Lower lobe of right lung (tissue), 2 donors: Measurements from ENCODE around the gene SNX3. TPM values are rescaled to one million over a fixed set of nuclear protein-coding genes. Genes with fewer than 3 reads are reported as not detected.
A peak's percentile ranks its signal among the peaks of the same experiment; 100 is the strongest.

Source experiments
- ATAC-seq, 2 donors: fragments of 200-7000 bp; cut with Tn5 transposase; one replicate each; pipeline ENCODE4 v1.9.1; 2020 to 2022; ENCODE audit warnings: mild to moderate bottlenecking in 2 of 2, moderate library complexity in 2 of 2
- DNase-seq: peaks from one replicate; pipeline ENCODE4 v3.0.0-alpha.2; 2020
- H3K27ac ChIP-seq: fragments of 200-600 bp; one replicate; pipeline ENCODE4 v1.8.0; 2022
- H3K27me3 ChIP-seq: fragments of 200-600 bp; one replicate; pipeline ENCODE4 v1.8.0; 2022; ENCODE audit warnings: low read depth
- H3K36me3 ChIP-seq: fragments of 200-600 bp; one replicate; pipeline ENCODE4 v1.8.0; 2022; ENCODE audit warnings: mild to moderate bottlenecking
- H3K4me1 ChIP-seq: fragments of 200-600 bp; one replicate; pipeline ENCODE4 v1.8.0; 2022
- H3K4me3 ChIP-seq: fragments of 200-600 bp; one replicate; pipeline ENCODE4 v1.8.0; 2022; ENCODE audit warnings: mild to moderate bottlenecking
- H3K9me3 ChIP-seq: fragments of 200-600 bp; one replicate; pipeline ENCODE4 v1.8.0; 2022
- intact Hi-C: fragments of 100-400 bp; cut with DNase I; formaldehyde crosslinking; loops from one replicate; pipeline ENCODE4 v1.11.0; 2022
- total RNA-seq: library from RNA; stranded (reverse); fragmentation: NEBNext Ultra II Directional; extraction: Animal tissue kit (Norgen Biotek cat#: 25700); gene quantifications from one replicate; pipeline ENCODE4 v1.2.1, GENCODE V29; 2021
- TF ChIP-seq, protein P1 (sequence below): fragments of 200-600 bp; IDR thresholded peaks from one replicate; pipeline ENCODE4 v1.8.0; 2022; ENCODE audit warnings: antibody characterized with exemption, mild to moderate bottlenecking
- donor health status: DM: no; HTN: yes; CAD: no; lungs with severe emphysema.

SNX3 gene
- total RNA-seq, 1 donor from 2014 or later, result 230 TPM

GRCh38 chr6:108169464-108170331 is 91.1 kb downstream of the SNX3 start:
- Histone ChIP-seq H3K36me3 (no peaks in the 10 kb centered on the region), H3K27ac (no peak overlapping the region), H3K27me3 (peaks cover 100% of the 10 kb centered on the region), H3K4me1 (peaks cover 61% of the 10 kb centered on the region), H3K9me3 (no peaks in the 10 kb centered on the region), H3K4me3 (peak overlapping the region; percentile 33)
- DNase-seq, result no peak
- TF ChIP-seq, protein P1, sequence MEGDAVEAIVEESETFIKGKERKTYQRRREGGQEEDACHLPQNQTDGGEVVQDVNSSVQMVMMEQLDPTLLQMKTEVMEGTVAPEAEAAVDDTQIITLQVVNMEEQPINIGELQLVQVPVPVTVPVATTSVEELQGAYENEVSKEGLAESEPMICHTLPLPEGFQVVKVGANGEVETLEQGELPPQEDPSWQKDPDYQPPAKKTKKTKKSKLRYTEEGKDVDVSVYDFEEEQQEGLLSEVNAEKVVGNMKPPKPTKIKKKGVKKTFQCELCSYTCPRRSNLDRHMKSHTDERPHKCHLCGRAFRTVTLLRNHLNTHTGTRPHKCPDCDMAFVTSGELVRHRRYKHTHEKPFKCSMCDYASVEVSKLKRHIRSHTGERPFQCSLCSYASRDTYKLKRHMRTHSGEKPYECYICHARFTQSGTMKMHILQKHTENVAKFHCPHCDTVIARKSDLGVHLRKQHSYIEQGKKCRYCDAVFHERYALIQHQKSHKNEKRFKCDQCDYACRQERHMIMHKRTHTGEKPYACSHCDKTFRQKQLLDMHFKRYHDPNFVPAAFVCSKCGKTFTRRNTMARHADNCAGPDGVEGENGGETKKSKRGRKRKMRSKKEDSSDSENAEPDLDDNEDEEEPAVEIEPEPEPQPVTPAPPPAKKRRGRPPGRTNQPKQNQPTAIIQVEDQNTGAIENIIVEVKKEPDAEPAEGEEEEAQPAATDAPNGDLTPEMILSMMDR, result no peak
- peak; percentile 20 to 23 for ATAC-seq
- intact Hi-C loops, result no loop called here

- TF ChIP-seq, protein P1, result peak; percentile 36
- intact Hi-C loops, result no loop called here
- ATAC-seq (peak; percentile 68 to 76), DNase-seq (peak; percentile 65)
- H3K4me1 ChIP-seq, result peaks cover 60% of the 10 kb centered on the region
- peak overlapping the region; percentile 33 for H3K4me3 ChIP-seq
- H3K9me3 ChIP-seq, result no peaks in the 10 kb centered on the region
- peaks cover 100% of the 10 kb centered on the region for H3K27me3 ChIP-seq
- no peak overlapping the region for H3K27ac ChIP-seq
- no peaks in the 10 kb centered on the region for H3K36me3 ChIP-seq
Observed at GRCh38 chr6:108168501-108169463, 92.1 kb downstream of the SNX3 start.

DNA sequence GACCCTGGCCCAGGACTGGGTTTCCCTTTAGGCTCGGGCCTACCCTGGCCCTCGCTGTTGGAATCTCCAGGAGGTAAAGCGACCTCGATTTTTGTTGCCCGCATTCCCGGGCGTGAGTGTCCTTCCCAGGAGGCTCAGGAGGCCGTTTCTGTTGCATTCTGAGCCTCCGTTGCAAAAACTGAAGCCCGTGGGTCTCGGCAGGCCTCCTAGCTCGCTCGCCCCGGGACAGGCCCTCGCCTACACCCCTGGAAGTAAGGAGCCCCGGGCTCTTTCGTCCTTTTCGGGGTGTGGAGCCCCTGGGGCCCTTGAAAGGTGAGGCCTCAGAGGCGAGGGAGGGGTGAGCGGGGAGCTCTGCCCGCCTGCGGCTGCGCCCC is 92.8 kb downstream of the SNX3 start:
- Histone ChIP-seq H3K4me3 (peak overlapping the region; percentile 33), H3K36me3 (no peaks in the 10 kb centered on the region), H3K27ac (no peak overlapping the region), H3K4me1 (peaks cover 60% of the 10 kb centered on the region), H3K27me3 (peaks cover 100% of the 10 kb centered on the region), H3K9me3 (no peaks in the 10 kb centered on the region)
- TF ChIP-seq, protein P1, result no peak
- DNase-seq (no peak), ATAC-seq (peak in 1 of 2 donors; percentile 6)
- intact Hi-C loops, result no loop called here

- Histone ChIP-seq H3K9me3 (no peaks in the 10 kb centered on the region), H3K36me3 (no peaks in the 10 kb centered on the region), H3K27ac (no peak overlapping the region), H3K4me1 (peaks cover 60% of the 10 kb centered on the region), H3K4me3 (peak overlapping the region; percentile 33), H3K27me3 (peaks cover 100% of the 10 kb centered on the region)
- DNase-seq (no peak), ATAC-seq (peak in 1 of 2 donors; percentile 11)
- TF ChIP-seq, protein P1, result no peak
- intact Hi-C loops, result no loop called here
Observed at GRCh38 chr6:108167449-108168089, 93.3 kb downstream of the SNX3 start.
